Right cardiac atrium (tissue), 5 donors: Measurements from ENCODE around the gene VPS26C. TPM values are rescaled to one million over a fixed set of nuclear protein-coding genes. Genes with fewer than 3 reads are reported as not detected.

Experiments used
- ATAC-seq, 2 donors: fragments of 200-7000 bp; cut with Tn5 transposase; one replicate each; pipeline versions ENCODE4 v1.8.0 to v1.9.1; 2020; ENCODE audit warnings: moderate library complexity in 2 of 2, mild to moderate bottlenecking in 1 of 2
- DNase-seq, 3 donors: peaks; one replicate each; pipeline ENCODE4 v3.0.0-alpha.2; 2020
- H3K27ac ChIP-seq: one replicate; pipeline ENCODE4 v1.5.1; 2013; ENCODE audit warnings: mild to moderate bottlenecking, low read length, control low read depth, moderate library complexity
- H3K27me3 ChIP-seq: one replicate; pipeline ENCODE4 v1.6.1; 2013; ENCODE audit not compliant: control insufficient read depth, insufficient read depth
- H3K4me1 ChIP-seq: one replicate; pipeline ENCODE4 v1.6.1; 2013; ENCODE audit warnings: low read length; ENCODE audit not compliant: control insufficient read depth, insufficient read depth
- H3K4me3 ChIP-seq: one replicate; pipeline ENCODE4 v1.5.1; 2013; ENCODE audit warnings: low read length, control low read depth
- H3K9me3 ChIP-seq: one replicate; pipeline ENCODE4 v1.6.1; 2013; ENCODE audit warnings: low read length; ENCODE audit not compliant: control insufficient read depth
- WGBS: extraction: QIAGEN DNeasy Blood & Tissue Kit; methylation state at CpG from one replicate; pipeline ENCODE4 v1.1.7; 2013; 5-methylcytosine and 5-hydroxymethylcytosine counted together
- intact Hi-C, 4 donors: fragments of 100-400 bp; cut with DNase I; formaldehyde crosslinking; loops; one replicate each; pipeline versions ENCODE4 v1.11.0 to v1.14.0; 2022 to 2023
- polyA plus RNA-seq: library from polyadenylated mRNA; stranded (reverse); fragments of 200-250 nt; gene quantifications from one replicate; pipeline ENCODE4 v1.2.3, GENCODE V29; 2013
- total RNA-seq, 4 donors: library from RNA; stranded (reverse); fragmentation: NEBNext Ultra II Directional; extraction: Animal tissue kit (Norgen Biotek cat#: 25700); gene quantifications; one replicate each; pipeline ENCODE4 v1.2.1, GENCODE V29; 2021
- donor health status: healthy with polysubstance abuse.
- donor health status: DM: no; HTN: yes; CAD: no.
- donor health status: DM: no; HTN: no; CAD: no.
- donor health status: DM: no; HTN: yes; CAD: no; lungs with severe emphysema.
- donor health status: DM: yes; HTN: yes; CAD: no.

The VPS26C gene
- total and polyA plus RNA-seq, 5 donors = 19.4 to 40.7 (median 39.5) TPM

DNA sequence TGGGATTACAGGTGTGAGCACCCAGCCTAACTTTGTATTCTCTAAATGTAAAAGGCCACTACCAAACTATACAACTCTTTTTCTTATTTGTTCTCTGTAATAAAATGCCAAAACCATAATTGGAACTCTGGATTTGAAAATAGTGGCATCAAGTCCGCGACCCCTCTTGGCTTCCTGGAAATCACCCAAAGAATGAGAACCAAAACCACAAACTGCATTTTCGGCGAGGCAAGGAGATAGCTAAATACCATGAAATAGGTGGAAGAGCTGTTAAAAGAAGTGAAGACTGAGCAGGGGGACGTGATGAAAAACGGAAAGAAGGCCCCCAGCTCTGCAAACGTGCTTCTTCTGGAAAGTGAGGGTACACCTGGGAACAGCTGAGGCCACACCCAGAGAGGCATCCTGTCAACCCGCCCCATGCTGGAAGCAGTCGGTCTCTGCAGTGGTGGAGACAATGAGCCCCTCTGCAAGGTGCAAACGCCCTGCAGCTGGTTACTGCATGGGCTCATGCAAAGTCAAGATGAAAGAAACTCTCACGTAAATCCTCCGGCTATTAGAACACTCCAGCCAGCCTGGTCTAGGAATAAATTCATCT, 22.5 kb downstream of the VPS26C start:
- no peaks in the 10 kb centered on the region for H3K9me3 ChIP-seq
- no peak overlapping the region for H3K4me3 ChIP-seq
- DNase-seq = no peak
- no peaks in the 10 kb centered on the region for H3K27me3 ChIP-seq
- intact Hi-C loops = no loop called here
- H3K4me1 ChIP-seq = peaks cover 9% of the 10 kb centered on the region
- no peak for ATAC-seq
- no peak overlapping the region for H3K27ac ChIP-seq
- 82% methylated on average over 12 of the region's 12 CpGs for WGBS

DNA sequence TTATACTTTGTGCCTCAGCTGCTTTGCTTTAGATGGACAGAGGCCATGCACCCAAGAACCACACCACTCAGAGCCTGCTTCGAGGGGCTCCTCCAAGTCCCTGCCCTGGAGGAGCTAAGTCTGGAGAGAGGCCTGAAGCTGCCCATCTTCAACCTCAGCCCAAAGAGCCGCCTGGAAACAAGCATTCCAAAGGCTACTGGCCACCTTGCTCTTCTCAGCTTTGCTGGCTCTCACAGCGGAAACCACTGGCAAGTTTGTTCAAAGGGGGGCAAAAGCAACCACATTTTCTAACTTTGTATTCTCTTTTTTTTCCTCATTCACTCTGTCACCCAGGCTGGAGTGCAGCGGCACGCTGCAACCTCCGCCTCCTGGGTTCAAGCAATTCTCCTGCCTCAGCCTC, 23.2 kb downstream of the VPS26C start:
- WGBS = 97% methylated on average over 6 of the region's 6 CpGs
- no peak for ATAC-seq
- Histone ChIP-seq H3K4me1 (peaks cover 9% of the 10 kb centered on the region), H3K27ac (no peak overlapping the region), H3K27me3 (no peaks in the 10 kb centered on the region), H3K4me3 (no peak overlapping the region), H3K9me3 (no peaks in the 10 kb centered on the region)
- no peak for DNase-seq
- intact Hi-C loops = no loop called here

DNA sequence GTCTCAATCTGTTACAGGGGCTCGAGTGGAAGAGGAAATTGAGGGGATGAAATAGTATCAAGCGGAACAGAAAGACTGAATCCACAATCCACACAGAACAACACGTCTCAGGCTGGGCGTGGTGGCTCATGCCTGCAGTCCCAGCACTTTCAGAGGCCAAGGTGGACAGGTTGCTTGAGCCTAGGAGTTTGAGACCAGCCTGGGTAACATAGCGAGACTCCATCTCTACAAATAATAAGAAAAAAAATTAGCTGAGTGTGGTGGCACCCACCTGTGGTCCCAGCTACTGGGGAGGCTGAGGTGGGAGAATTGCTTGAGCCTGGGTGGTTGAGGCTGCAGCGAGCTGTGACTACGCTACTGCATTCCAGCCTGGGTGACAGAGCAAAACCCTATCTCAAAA, 25.7 kb downstream of the VPS26C start:
- ATAC-seq (no peak), DNase-seq (no peak)
- Histone ChIP-seq H3K4me3 (no peak overlapping the region), H3K9me3 (no peaks in the 10 kb centered on the region), H3K27me3 (no peaks in the 10 kb centered on the region), H3K27ac (no peak overlapping the region), H3K4me1 (peaks cover 11% of the 10 kb centered on the region)
- 74% methylated on average over 7 of the region's 7 CpGs for WGBS
- intact Hi-C loops = no loop called here

DNA sequence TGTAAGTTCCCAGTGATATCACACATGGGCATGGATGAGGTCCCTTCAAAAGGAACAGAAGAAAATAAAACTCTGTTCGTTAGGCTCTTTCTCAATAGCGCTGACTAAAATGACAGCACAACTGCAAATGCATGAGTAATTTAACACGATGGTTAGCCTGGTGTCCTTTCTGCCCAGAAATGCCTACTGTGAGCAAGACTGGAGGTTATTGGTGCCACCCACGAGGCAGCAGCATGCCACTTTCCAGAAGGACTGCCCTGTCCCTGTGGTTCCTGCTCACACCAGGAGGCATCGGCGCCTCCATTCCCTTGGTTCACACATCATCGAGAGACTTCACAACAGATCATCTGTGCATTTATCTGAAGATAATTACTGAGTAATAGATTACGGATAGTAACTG, 26.2 kb downstream of the VPS26C start:
- Histone ChIP-seq H3K27me3 (no peaks in the 10 kb centered on the region), H3K4me3 (no peak overlapping the region), H3K27ac (no peak overlapping the region), H3K4me1 (peaks cover 11% of the 10 kb centered on the region), H3K9me3 (no peaks in the 10 kb centered on the region)
- intact Hi-C loops = no loop called here
- DNase-seq (no peak), ATAC-seq (no peak)
- 78% methylated on average over 8 of the region's 8 CpGs for WGBS

DNA sequence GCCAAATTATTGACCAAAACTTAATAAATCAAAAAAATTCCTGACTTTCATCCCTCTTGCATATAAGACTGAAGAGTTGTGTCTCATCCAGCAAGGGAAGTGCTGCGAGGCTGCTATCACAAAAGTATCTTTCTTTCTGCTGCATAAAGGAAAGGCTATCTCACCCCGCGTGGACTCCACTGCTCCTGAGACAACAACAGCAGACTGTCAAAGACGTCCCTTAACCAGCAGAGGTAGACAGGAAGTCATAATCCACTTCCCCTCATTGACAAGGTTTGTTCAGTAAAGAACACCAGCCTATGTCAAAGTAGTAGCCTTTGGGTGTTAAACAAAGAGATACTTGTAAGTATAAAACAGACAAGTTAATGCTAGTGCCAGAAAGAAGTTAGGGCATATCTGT, 29.4 kb downstream of the VPS26C start:
- Histone ChIP-seq H3K4me1 (peaks cover 2% of the 10 kb centered on the region), H3K4me3 (no peak overlapping the region), H3K27me3 (no peaks in the 10 kb centered on the region), H3K27ac (no peak overlapping the region), H3K9me3 (no peaks in the 10 kb centered on the region)
- WGBS = 44% methylated on average over 4 of the region's 4 CpGs
- DNase-seq = no peak
- intact Hi-C loops = no loop called here
- peak in 1 of 2 donors; percentile 39 for ATAC-seq

DNA sequence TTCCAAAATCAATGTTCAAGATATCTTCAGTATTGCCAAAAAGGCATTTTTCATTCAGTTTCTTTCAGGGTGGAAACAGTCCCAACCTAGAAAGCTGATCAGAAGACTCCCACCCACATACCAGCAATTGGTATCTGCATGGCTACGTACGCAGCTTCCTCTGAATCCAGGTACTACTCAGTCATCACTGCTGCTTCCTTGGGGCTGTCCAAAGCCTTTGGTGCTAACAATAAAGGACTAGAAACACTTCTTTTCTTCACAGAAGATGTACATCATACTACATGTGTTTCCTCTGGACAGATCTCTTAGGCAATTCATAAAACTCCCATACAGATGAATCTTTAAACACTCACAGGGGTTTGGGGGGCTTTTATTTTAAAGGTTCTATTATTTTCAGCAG, 29.8 kb downstream of the VPS26C start:
- Histone ChIP-seq H3K9me3 (no peaks in the 10 kb centered on the region), H3K27ac (no peak overlapping the region), H3K4me1 (peaks cover 2% of the 10 kb centered on the region), H3K4me3 (no peak overlapping the region), H3K27me3 (no peaks in the 10 kb centered on the region)
- ATAC-seq = no peak
- 86% methylated on average over 2 of the region's 2 CpGs for WGBS
- intact Hi-C loops = no loop called here
- DNase-seq = no peak

DNA sequence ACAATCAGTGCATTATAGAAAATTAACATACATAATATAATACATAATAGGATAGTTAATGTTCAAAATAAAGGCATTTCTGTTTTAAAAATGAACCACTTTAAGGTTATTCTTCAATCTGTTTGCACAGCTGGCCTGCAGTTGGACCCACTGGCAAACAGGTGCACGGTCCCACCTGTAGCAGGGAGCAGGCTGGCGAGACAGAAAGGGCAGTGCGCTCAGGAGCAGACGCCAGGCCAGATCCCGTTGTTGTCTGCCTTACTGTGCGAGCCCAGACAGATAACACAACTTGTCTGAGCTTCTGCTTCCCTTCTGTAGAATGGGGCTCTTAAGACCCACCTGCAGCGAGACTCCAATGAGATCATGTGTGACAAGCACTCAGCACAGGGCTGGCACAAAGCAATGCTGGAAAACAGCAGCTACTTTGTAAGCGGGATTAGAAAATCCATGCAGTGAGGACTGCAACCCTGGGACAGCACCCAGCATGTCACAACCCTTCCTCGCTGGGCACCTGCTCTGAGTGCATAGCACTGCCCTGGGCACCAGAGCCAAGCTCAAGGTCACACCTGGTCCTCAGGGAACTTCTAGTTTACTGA, 33.5 kb downstream of the VPS26C start:
- H3K27ac ChIP-seq = no peak overlapping the region
- WGBS = 94% methylated on average over 9 of the region's 9 CpGs
- DNase-seq (no peak), ATAC-seq (no peak)
- intact Hi-C loops = no loop called here
- H3K4me3 ChIP-seq = no peak overlapping the region
- no peaks in the 10 kb centered on the region for H3K9me3 ChIP-seq
- peaks cover 2% of the 10 kb centered on the region for H3K4me1 ChIP-seq
- H3K27me3 ChIP-seq = no peaks in the 10 kb centered on the region

DNA sequence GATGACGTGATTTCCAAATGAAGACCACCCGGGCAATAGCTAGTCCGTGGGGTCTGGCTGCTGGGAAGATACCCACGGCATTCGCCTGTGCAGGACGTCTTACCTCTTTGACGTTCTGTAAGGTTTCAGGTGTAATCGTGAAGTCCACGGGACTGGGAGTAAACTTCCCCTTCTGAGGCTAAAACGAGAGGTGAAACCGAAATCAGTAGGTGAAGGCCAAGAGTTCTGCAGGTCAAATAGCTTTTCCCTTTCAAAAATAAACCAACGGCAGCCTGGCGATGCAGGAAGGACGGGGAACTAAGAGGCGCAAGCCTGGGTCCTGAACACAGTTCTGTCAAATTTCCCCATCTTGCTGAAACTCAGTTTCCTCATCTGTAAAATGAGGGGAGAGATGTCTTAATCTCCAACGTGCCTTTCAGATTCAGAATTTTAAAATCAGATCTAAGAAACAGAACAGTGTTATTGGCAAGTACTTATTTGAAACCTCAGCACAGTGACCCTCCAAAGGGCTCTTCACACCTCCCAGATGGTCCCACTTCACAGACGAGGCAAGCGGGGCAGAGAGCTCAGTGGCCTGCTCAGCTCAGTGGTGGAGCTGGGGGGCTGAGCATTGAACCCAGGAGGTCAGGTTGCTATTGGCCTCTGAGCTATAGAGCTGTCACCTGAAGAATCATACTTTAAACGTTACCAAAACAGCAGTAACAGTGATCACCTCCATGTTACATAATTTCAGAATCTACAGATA, 34.7 kb downstream of the VPS26C start:
- H3K4me1 ChIP-seq = no peaks in the 10 kb centered on the region
- H3K27me3 ChIP-seq = no peaks in the 10 kb centered on the region
- ATAC-seq (no peak), DNase-seq (no peak)
- intact Hi-C loops = no loop called here
- 91% methylated on average over 19 of the region's 19 CpGs for WGBS
- H3K27ac ChIP-seq = no peak overlapping the region
- H3K4me3 ChIP-seq = no peak overlapping the region
- H3K9me3 ChIP-seq = no peaks in the 10 kb centered on the region

DNA sequence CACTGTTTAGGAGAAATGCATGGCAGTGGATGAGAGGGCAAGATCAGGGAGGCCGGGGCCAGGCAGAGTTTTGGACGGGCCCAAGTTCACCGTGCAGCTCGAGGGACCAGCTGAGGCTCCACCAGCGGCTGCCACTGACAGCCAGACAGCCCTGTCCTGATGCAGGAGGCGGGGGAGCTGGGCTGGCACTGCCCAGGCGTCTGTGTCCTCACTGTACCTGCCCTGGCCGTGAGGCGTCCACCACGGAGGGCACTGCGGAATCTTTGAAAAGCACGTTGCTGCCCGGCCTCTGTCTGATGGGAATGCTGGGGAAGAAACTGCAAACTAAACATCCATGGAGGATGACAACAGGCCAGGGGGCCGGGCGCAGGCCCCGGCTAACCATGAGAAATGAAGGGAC, 35.5 kb downstream of the VPS26C start:
- Histone ChIP-seq H3K4me3 (no peak overlapping the region), H3K4me1 (no peaks in the 10 kb centered on the region), H3K27ac (no peak overlapping the region), H3K9me3 (no peaks in the 10 kb centered on the region), H3K27me3 (no peaks in the 10 kb centered on the region)
- 94% methylated on average over 16 of the region's 16 CpGs for WGBS
- peak in 1 of 2 donors; percentile 15 for ATAC-seq
- peak in 1 of 3 donors; percentile 54 for DNase-seq
- intact Hi-C loops = no loop called here

DNA sequence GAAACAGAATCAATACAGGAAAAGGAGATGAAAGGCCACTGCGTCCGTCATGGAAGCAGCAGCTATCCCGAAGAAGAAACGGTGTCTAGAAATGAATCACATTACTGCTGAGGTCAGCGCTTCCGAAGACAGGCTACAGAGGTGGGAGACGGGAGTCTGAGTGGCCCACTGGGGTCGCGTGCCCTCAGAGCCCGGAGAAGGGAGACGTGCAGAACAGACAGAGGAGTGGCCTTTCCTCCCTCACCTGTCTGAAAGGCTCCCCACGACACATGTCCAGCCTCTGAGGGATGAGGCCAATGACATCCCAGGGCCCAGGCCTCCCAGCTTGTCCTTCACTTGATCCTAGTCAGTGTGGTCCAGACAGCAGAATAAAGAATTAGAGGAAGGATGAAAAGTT, 35.9 kb downstream of the VPS26C start:
- WGBS = 86% methylated on average over 12 of the region's 12 CpGs

DNA sequence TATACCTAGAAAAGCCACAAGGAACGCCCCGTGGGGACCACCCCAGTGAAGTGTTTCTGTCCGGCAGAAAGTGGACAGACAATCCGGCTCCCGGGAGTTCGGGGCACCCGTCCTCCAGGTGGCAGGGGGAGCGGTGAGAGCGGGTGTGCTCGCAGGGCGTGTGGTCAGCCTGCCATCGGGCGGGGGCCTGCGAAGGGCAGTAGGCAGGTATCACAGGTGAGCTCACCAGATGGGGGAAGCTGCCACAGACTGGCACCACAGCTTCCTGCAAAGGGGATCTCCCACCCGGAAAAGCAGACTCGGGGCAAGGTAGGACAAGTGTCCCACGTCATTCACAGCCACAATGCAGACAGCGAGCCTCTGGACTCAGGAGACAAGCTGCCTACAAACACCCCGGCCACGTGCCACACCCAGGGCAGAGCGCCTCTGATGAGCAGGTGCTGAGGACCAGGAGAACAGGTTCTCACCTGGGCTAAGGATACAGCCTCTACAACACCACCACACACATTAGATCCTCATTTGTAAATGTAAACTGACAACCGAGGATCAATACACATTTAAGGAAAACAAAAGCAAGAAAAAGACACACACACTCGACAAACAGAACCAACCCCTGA, 36.4 kb downstream of the VPS26C start:
- Histone ChIP-seq H3K27me3 (no peaks in the 10 kb centered on the region), H3K9me3 (no peaks in the 10 kb centered on the region), H3K4me3 (no peak overlapping the region), H3K4me1 (no peaks in the 10 kb centered on the region), H3K27ac (no peak overlapping the region)
- DNase-seq (peak in 1 of 3 donors; percentile 44), ATAC-seq (no peak)
- WGBS = 92% methylated on average over 23 of the region's 23 CpGs
- intact Hi-C loops = no loop called here

More for the DNA sequence above, 35.9 kb downstream of the VPS26C start:
- H3K27me3 ChIP-seq = no peaks in the 10 kb centered on the region
- no peak overlapping the region for H3K4me3 ChIP-seq
- H3K4me1 ChIP-seq = no peaks in the 10 kb centered on the region
- DNase-seq = no peak
- H3K27ac ChIP-seq = no peak overlapping the region
- H3K9me3 ChIP-seq = no peaks in the 10 kb centered on the region
- intact Hi-C loops = no loop called here
- peak in 1 of 2 donors; percentile 14 for ATAC-seq
